Hepatocyte (in vitro differentiated cells): ENCODE measurements around the gene ENGASE. TPM values are rescaled to one million over a fixed set of nuclear protein-coding genes. Genes with fewer than 3 reads are reported as not detected.

Experiments used
- DNase-seq: peaks from one replicate; pipeline ENCODE4 v3.0.0-alpha.2; 2016; ENCODE audit warnings: low spot score
- H2AFZ ChIP-seq: fragments of 200-600 bp; sonication (generic); 2 replicates; pipeline ENCODE4 v1.6.0; 2016; ENCODE audit warnings: antibody characterized with exemption, mild to moderate bottlenecking
- H3K27ac ChIP-seq: fragments of 200-600 bp; sonication (generic); 2 replicates; pipeline ENCODE4 v1.5.1; 2016; ENCODE audit warnings: mild to moderate bottlenecking
- H3K27me3 ChIP-seq: fragments of 200-600 bp; sonication (generic); 2 replicates; pipeline ENCODE4 v1.6.1; 2016
- H3K36me3 ChIP-seq: fragments of 200-600 bp; sonication (generic); replicated peaks from 2 replicates; pipeline ENCODE4 v1.5.1; 2016; ENCODE audit warnings: low read depth; ENCODE audit not compliant: insufficient read depth
- H3K4me1 ChIP-seq: fragments of 200-600 bp; sonication (generic); 2 replicates; pipeline ENCODE4 v1.5.1; 2016; ENCODE audit warnings: mild to moderate bottlenecking, moderate library complexity; ENCODE audit not compliant: insufficient read depth
- H3K4me2 ChIP-seq: fragments of 200-600 bp; sonication (generic); 2 replicates; pipeline ENCODE4 v1.6.0; 2016
- H3K4me3 ChIP-seq: fragments of 200-600 bp; sonication (generic); 2 replicates; pipeline ENCODE4 v1.5.1; 2016; ENCODE audit warnings: mild to moderate bottlenecking
- H3K79me2 ChIP-seq: fragments of 200-600 bp; sonication (generic); 2 replicates; pipeline ENCODE4 v1.6.0; 2017; ENCODE audit warnings: mild to moderate bottlenecking
- H3K9me2 ChIP-seq: fragments of 200-600 bp; sonication (generic); replicated peaks from 2 replicates; pipeline ENCODE4 v1.6.0; 2017; ENCODE audit warnings: mild to moderate bottlenecking; ENCODE audit not compliant: insufficient read depth
- H3K9me3 ChIP-seq: fragments of 200-600 bp; sonication (generic); 2 replicates; pipeline ENCODE4 v1.5.1; 2016; ENCODE audit warnings: low read depth, mild to moderate bottlenecking
- H4K20me1 ChIP-seq: fragments of 200-600 bp; sonication (generic); 2 replicates; pipeline ENCODE4 v1.6.0; 2016; ENCODE audit warnings: mild to moderate bottlenecking; ENCODE audit not compliant: insufficient read depth, poor library complexity, severe bottlenecking
- CTCF ChIP-seq: fragments of 200-600 bp; sonication (generic); IDR thresholded peaks from 2 replicates; pipeline ENCODE4 v1.5.1; 2016; ENCODE audit warnings: antibody characterized with exemption, mild to moderate bottlenecking; ENCODE audit not compliant: poor library complexity
- EZH2 ChIP-seq: fragments of 200-600 bp; sonication (generic); IDR thresholded peaks from 2 replicates; pipeline ENCODE4 v1.6.1; 2016; ENCODE audit warnings: antibody characterized with exemption, mild to moderate bottlenecking, borderline replicate concordance
- EZH2phosphoT487 ChIP-seq: fragments of 200-600 bp; sonication (generic); IDR thresholded peaks from one replicate; pipeline ENCODE4 v1.6.1; 2018; ENCODE audit warnings: antibody characterized with exemption, mild to moderate bottlenecking, low read depth, moderate library complexity; ENCODE audit not compliant: unreplicated experiment, severe bottlenecking
- WGBS: methylation state at CpG from one replicate; pipeline ENCODE4 v1.1.6; 2016; ENCODE audit warnings: low lambda C conversion rate; ENCODE audit errors: missing lambda C conversion rate; 5-methylcytosine and 5-hydroxymethylcytosine counted together
- polyA plus RNA-seq: library from polyadenylated mRNA; unstranded; fragments of >200 nt; fragmentation: Nextera tagmentation; extraction: Ambion mirVana; gene quantifications from 2 replicates; pipeline ENCODE4 v1.2.1, GENCODE V29; 2016
- total RNA-seq: library from RNA; depleted of rRNA; stranded (reverse); fragments of >200 nt; gene quantifications from 2 replicates; pipeline ENCODE4 v1.2.3, GENCODE V29; 2014

ENGASE gene
- total and polyA plus RNA-seq, 2 experiments from 2014 or later, result 24.4 to 34.0 TPM

GRCh38 chr17:79045001-79045729 is 29.5 kb upstream of the ENGASE start:
- peaks cover 7% of the 10 kb centered on the region for H3K4me1 ChIP-seq
- H3K27me3 ChIP-seq, result no peaks in the 10 kb centered on the region
- H4K20me1 ChIP-seq, result no peaks in the 10 kb centered on the region
- no peak for DNase-seq
- TF ChIP-seq EZH2 (no peak), EZH2phosphoT487 (no peak), CTCF (no peak)
- H3K9me2 ChIP-seq, result no peaks in the 10 kb centered on the region
- no peak overlapping the region for H3K4me2 ChIP-seq
- H2AFZ ChIP-seq, result no peak overlapping the region
- H3K4me3 ChIP-seq, result no peak overlapping the region
- no peak overlapping the region for H3K27ac ChIP-seq
- H3K79me2 ChIP-seq, result no peaks in the 10 kb centered on the region
- H3K9me3 ChIP-seq, result no peaks in the 10 kb centered on the region
- WGBS, result 75% methylated on average over 15 of the region's 15 CpGs
- H3K36me3 ChIP-seq, result no peaks in the 10 kb centered on the region

- Histone ChIP-seq H3K9me3 (no peaks in the 10 kb centered on the region), H3K36me3 (no peaks in the 10 kb centered on the region), H3K4me1 (peaks cover 7% of the 10 kb centered on the region), H2AFZ (no peak overlapping the region), H3K79me2 (no peaks in the 10 kb centered on the region), H3K27ac (no peak overlapping the region), H4K20me1 (no peaks in the 10 kb centered on the region), H3K27me3 (no peaks in the 10 kb centered on the region), H3K9me2 (no peaks in the 10 kb centered on the region), H3K4me3 (no peak overlapping the region), H3K4me2 (no peak overlapping the region)
- 5% methylated on average over 11 of the region's 11 CpGs for WGBS
- peak; percentile 87 for DNase-seq
- TF ChIP-seq EZH2phosphoT487, result no peak
- TF ChIP-seq EZH2, result no peak
- peak; percentile 86 for TF ChIP-seq CTCF
Measured at GRCh38 chr17:79045842-79046196, 28.8 kb upstream of the ENGASE start.

DNA sequence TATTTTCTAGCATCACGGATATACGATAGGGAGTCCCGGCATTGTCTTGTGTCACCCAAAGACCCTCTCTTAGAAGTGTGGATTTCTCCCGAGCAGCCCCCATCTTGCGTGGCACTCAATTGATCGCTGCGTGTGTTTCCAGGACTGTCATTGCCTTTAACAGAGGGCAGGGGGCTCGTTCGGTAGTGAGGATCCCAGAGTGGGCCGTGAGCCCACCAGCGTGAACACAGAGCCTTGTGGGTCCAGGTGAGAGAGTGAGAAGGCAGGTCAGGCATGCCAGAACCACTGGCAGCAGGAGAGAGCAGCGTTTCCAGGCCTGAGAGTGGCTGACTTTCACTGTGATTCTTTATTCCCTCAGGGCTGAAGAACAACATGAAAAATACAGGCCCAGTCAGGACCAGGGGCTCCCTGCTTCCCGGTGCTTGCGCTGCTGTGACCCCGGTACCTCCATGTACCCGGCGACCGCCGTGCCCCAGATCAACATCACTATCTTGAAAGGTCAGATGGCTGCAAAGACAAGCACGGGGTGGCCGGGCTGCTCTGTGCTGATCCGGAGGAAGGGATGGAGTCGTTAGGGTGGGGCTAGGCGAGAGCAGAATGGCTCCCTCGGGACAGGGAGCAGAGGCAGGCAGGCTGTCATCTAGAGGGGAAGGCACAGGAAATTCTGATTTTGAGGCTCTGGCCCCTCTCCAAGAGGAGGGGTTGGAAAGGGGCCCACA is 28.3 kb upstream of the ENGASE start:
- no peak overlapping the region for H2AFZ ChIP-seq

More for the DNA sequence above, 28.3 kb upstream of the ENGASE start:
- TF ChIP-seq EZH2phosphoT487, result no peak
- TF ChIP-seq CTCF, result no peak
- Histone ChIP-seq H3K79me2 (no peaks in the 10 kb centered on the region), H3K27ac (no peak overlapping the region), H3K4me3 (no peak overlapping the region), H3K27me3 (no peaks in the 10 kb centered on the region), H3K4me1 (peaks cover 7% of the 10 kb centered on the region), H4K20me1 (no peaks in the 10 kb centered on the region), H3K9me3 (no peaks in the 10 kb centered on the region), H3K36me3 (no peaks in the 10 kb centered on the region), H3K4me2 (no peak overlapping the region), H3K9me2 (no peaks in the 10 kb centered on the region)
- no peak for DNase-seq
- WGBS, result 71% methylated on average over 25 of the region's 25 CpGs
